GM21528 (cell line): ENCODE results near the gene MTARC2.
"Not testable (repeated sequence)": the region's sequence is repeated elsewhere in the genome, so short reads cannot be mapped to it uniquely, and the experiment has no call there.

Source experiments
- ATAC-seq: cut with Tn5 transposase; IDR thresholded peaks from one replicate; pipeline ENCODE4 v1.9.1; 2021; ENCODE audit warnings: mild to moderate bottlenecking, moderate library complexity; ENCODE audit not compliant: unreplicated experiment, low FRiP score

MTARC2 gene

GRCh38 chr1:220748089-220748934, at the start of gene MTARC2:
MTARC2 (plus strand) TSS chr1:220748322; CDS start chr1:220748532, 210 bp downstream.
- ATAC-seq: peak; percentile 91

GRCh38 chr1:220698607-220699016, 49.5 kb upstream of the MTARC2 start:
- no peak for ATAC-seq

GRCh38 chr1:220699044-220699443, 49.1 kb upstream of the MTARC2 start:
- ATAC-seq: no peak

GRCh38 chr1:220700556-220701179, 47.5 kb upstream of the MTARC2 start:
- no peak for ATAC-seq

GRCh38 chr1:220701974-220702373, 46.1 kb upstream of the MTARC2 start:
- ATAC-seq: no peak

GRCh38 chr1:220702733-220703270, 45.3 kb upstream of the MTARC2 start:
- no peak for ATAC-seq

GRCh38 chr1:220703305-220703704, 44.8 kb upstream of the MTARC2 start:
- ATAC-seq: no peak

- ATAC-seq: no peak
Observed at GRCh38 chr1:220705782-220706181, 42.3 kb upstream of the MTARC2 start.

- ATAC-seq: no peak
Observed at GRCh38 chr1:220706480-220706879, 41.6 kb upstream of the MTARC2 start.

GRCh38 chr1:220707160-220707559, 41.0 kb upstream of the MTARC2 start:
- ATAC-seq: no peak

GRCh38 chr1:220708244-220708643, 39.9 kb upstream of the MTARC2 start:
- no peak for ATAC-seq

GRCh38 chr1:220708936-220709801, 39.0 kb upstream of the MTARC2 start:
- ATAC-seq: no peak

- ATAC-seq: no peak
Observed at GRCh38 chr1:220710333-220710732, 37.8 kb upstream of the MTARC2 start.

GRCh38 chr1:220711056-220711809, 36.9 kb upstream of the MTARC2 start:
- ATAC-seq: peak; percentile 78

- not testable (repeated sequence) for ATAC-seq
Observed at GRCh38 chr1:220715986-220716385, 32.1 kb upstream of the MTARC2 start.

- peak; percentile 90 for ATAC-seq
Observed at GRCh38 chr1:220717800-220718640, 30.1 kb upstream of the MTARC2 start.

GRCh38 chr1:220721266-220721665, 26.9 kb upstream of the MTARC2 start:
- not testable (repeated sequence) for ATAC-seq

GRCh38 chr1:220726634-220727033, 21.5 kb upstream of the MTARC2 start:
- ATAC-seq: no peak

GRCh38 chr1:220727519-220727918, 20.6 kb upstream of the MTARC2 start:
- ATAC-seq: no peak
